Smooth muscle cell (in vitro differentiated cells): ENCODE measurements around the gene SPTLC1. TPM values are rescaled to one million over a fixed set of nuclear protein-coding genes. Genes with fewer than 3 reads are reported as not detected.
A peak's percentile ranks its signal among the peaks of the same experiment; 100 is the strongest.
"Not testable (repeated sequence)": the region's sequence is repeated elsewhere in the genome, so short reads cannot be mapped to it uniquely, and the experiment has no call there.

Experiments used
- DNase-seq: peaks from one replicate; lab custom pipeline; 2025; ENCODE audit not compliant: unreplicated experiment; lab: John Stamatoyannopoulos, UW
- H2AFZ ChIP-seq: fragments of 200-600 bp; sonication (generic); 2 replicates; pipeline ENCODE4 v1.6.0; 2016; ENCODE audit warnings: antibody characterized with exemption, low read depth, mild to moderate bottlenecking
- H3F3A ChIP-seq: fragments of 200-600 bp; sonication (generic); 2 replicates; pipeline ENCODE4 v1.6.0; 2017; ENCODE audit warnings: antibody characterized with exemption, low read depth
- H3K27ac ChIP-seq: fragments of 200-600 bp; sonication (generic); 2 replicates; pipeline ENCODE4 v1.5.1; 2016; ENCODE audit warnings: low read depth, mild to moderate bottlenecking
- H3K27me3 ChIP-seq: fragments of 200-600 bp; sonication (generic); 2 replicates; pipeline ENCODE4 v1.6.1; 2016; ENCODE audit warnings: low read depth, mild to moderate bottlenecking
- H3K36me3 ChIP-seq: fragments of 200-600 bp; sonication (generic); 2 replicates; pipeline ENCODE4 v1.5.1; 2016; ENCODE audit warnings: low read depth
- H3K4me1 ChIP-seq: fragments of 200-600 bp; sonication (generic); 2 replicates; pipeline ENCODE4 v1.5.1; 2016; ENCODE audit warnings: low read depth
- H3K4me2 ChIP-seq: fragments of 200-600 bp; sonication (generic); 2 replicates; pipeline ENCODE4 v1.6.0; 2016; ENCODE audit warnings: mild to moderate bottlenecking
- H3K4me3 ChIP-seq: fragments of 200-600 bp; sonication (generic); 2 replicates; pipeline ENCODE4 v1.5.1; 2016; ENCODE audit warnings: mild to moderate bottlenecking
- H3K79me2 ChIP-seq: fragments of 200-600 bp; sonication (generic); 2 replicates; pipeline ENCODE4 v1.6.0; 2016; ENCODE audit warnings: low read depth, mild to moderate bottlenecking
- H3K9ac ChIP-seq: fragments of 200-600 bp; sonication (generic); 2 replicates; pipeline ENCODE4 v1.6.0; 2016; ENCODE audit warnings: low read depth
- H3K9me3 ChIP-seq: fragments of 200-600 bp; sonication (generic); replicated peaks from 2 replicates; pipeline ENCODE4 v1.5.1; 2016; ENCODE audit warnings: low read depth
- H4K20me1 ChIP-seq: fragments of 200-600 bp; sonication (generic); 2 replicates; pipeline ENCODE4 v1.6.0; 2016; ENCODE audit warnings: low read depth
- WGBS: methylation state at CpG from one replicate; pipeline ENCODE4 v1.1.7; 2016; ENCODE audit warnings: low lambda C conversion rate; 5-methylcytosine and 5-hydroxymethylcytosine counted together
- polyA plus RNA-seq: library from polyadenylated mRNA; unstranded; fragments of >200 nt; fragmentation: Nextera tagmentation; extraction: Ambion mirVana; gene quantifications from 2 replicates; pipeline ENCODE4 v1.2.1, GENCODE V29; 2016
- total RNA-seq: library from RNA; depleted of rRNA; stranded (reverse); fragments of >200 nt; gene quantifications from 2 replicates; pipeline ENCODE4 v1.2.3, GENCODE V29; 2014
- TF ChIP-seq, protein P1 (sequence below): fragments of 200-600 bp; sonication (generic); IDR thresholded peaks from 2 replicates; pipeline ENCODE4 v1.5.1; 2017; ENCODE audit warnings: borderline replicate concordance, mild to moderate bottlenecking, antibody characterized with exemption; ENCODE audit not compliant: insufficient read depth, poor library complexity, severe bottlenecking

Gene SPTLC1
- total and polyA plus RNA-seq, 2 experiments from 2014 or later: 75.6 to 168 TPM

DNA sequence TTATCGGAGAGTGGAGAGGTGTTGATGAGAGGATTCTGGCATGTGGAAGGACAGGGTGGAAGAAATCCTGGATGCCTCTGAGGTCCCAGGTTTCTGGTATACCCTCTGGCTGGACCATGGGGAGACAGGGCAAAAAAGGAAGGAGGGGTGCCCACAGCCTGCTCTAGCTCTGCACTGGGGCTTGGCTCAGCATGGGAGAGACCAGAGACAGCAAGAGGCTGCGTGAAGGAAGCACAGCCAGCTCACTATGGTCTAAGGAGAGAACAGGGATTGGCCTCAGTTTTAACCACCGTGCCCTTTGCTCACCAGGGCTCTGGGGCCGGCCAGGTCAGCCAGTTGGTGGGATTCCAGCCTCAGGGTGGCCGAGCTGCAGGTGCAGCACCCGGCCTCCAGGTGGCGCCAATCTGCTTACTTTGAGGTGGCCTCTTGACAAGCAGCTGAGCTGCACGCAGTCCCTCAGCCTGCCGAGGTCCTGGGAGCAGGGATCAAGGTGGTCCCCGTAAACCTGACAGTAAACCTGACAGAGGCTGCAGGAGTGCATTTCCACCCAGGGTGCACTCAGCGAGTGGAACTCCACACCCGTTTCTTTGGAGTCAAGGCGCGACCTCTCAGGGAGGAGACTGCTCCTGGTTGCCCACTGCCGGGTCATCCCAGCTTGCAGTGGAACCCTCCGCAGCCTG, 25.0 kb upstream of the SPTLC1 start:
- Histone ChIP-seq H4K20me1 (no peaks in the 10 kb centered on the region), H3K9ac (no peak overlapping the region), H3K4me1 (peaks cover 7% of the 10 kb centered on the region), H2AFZ (peak overlapping the region; percentile 95), H3K27me3 (no peaks in the 10 kb centered on the region), H3K36me3 (no peaks in the 10 kb centered on the region), H3K9me3 (no peaks in the 10 kb centered on the region), H3K27ac (no peak overlapping the region), H3K4me2 (peak overlapping the region; percentile 99), H3K79me2 (no peaks in the 10 kb centered on the region), H3K4me3 (peak overlapping the region; percentile 66), H3F3A (no peaks in the 10 kb centered on the region)
- TF ChIP-seq, protein P1, sequence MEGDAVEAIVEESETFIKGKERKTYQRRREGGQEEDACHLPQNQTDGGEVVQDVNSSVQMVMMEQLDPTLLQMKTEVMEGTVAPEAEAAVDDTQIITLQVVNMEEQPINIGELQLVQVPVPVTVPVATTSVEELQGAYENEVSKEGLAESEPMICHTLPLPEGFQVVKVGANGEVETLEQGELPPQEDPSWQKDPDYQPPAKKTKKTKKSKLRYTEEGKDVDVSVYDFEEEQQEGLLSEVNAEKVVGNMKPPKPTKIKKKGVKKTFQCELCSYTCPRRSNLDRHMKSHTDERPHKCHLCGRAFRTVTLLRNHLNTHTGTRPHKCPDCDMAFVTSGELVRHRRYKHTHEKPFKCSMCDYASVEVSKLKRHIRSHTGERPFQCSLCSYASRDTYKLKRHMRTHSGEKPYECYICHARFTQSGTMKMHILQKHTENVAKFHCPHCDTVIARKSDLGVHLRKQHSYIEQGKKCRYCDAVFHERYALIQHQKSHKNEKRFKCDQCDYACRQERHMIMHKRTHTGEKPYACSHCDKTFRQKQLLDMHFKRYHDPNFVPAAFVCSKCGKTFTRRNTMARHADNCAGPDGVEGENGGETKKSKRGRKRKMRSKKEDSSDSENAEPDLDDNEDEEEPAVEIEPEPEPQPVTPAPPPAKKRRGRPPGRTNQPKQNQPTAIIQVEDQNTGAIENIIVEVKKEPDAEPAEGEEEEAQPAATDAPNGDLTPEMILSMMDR: peak; percentile 92
- DNase-seq: peak; percentile 54
- WGBS: 28% methylated on average over 16 of the region's 16 CpGs

DNA sequence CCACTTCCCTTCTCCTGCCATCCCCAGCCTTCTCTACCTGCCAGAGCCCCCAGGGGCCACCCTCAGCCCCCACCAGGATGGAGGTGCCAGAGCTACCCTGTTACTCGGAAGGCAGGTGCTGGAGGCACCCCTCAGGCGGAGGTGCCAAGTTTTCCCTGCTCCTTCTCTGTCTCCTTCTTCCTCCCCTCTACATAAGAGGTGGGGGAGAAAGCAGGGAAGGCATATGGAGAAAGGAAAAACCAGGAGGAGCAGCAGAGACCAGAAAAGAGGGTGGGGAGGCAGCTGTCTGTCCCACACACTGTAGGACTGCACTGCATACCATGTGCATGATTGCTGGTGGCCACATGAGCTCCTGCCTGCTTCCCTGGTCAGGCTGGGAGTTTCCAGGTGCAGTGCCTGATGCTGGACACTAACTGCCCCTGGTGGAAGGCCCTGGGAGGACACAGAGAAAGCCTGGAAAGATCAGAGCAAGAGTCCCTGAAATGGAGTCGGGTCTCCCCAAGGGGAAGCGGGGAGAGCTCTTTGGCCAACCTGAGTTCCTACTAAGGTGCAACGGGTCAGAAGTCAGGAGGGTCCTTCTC, 23.8 kb upstream of the SPTLC1 start:
- not testable (repeated sequence) for H3F3A ChIP-seq, H3K4me1 ChIP-seq, H3K4me2 ChIP-seq, H3K27me3 ChIP-seq, H3K4me3 ChIP-seq, H4K20me1 ChIP-seq, DNase-seq, H3K36me3 ChIP-seq, H3K9ac ChIP-seq, H3K9me3 ChIP-seq, H2AFZ ChIP-seq, H3K79me2 ChIP-seq, H3K27ac ChIP-seq
- 91% methylated on average over 5 of the region's 5 CpGs for WGBS
- TF ChIP-seq, protein P1: peak; percentile 30

DNA sequence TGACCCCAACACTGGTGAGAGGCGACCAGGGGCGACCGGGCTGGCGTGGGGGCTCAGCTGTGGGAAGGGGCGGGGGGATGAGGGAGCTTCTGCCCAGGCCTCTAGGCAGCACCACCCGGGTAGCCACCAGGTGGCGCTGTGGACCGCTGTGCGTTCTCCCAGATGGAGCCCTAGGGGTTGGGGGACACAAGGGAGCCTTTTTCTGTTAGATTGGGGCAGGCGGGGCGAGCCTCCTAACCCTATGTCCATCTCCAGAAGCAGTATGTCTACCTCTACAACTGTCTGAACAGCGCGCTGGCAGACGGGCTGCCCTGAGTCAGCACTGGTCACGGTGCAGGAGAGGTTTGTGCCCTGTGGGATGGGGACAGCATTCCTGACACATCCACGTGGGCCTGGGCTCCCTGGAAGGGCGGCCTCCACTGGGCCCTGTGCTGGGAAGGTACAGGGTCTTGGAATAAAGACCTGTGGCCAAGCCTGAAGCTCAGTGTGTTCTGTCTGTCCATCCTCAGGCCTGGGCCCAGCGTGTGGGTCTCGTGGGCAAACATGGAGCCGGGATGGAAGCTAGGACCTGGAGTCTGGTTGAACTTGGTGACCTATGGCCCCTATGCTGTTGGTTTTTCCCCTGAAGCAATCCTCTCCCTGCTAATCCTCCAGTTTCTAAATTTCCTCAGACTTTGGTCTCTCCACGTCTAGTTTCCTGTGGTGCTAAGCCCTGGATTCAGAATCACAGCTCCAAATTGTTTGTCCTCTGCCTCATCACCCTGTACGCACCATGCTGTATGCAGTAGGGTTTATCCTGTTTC, 23.1 kb upstream of the SPTLC1 start:
- Histone ChIP-seq H3F3A (no peaks in the 10 kb centered on the region), H3K9ac (no peak overlapping the region), H3K79me2 (no peaks in the 10 kb centered on the region), H2AFZ (no peak overlapping the region), H3K4me3 (no peak overlapping the region), H3K27me3 (no peaks in the 10 kb centered on the region), H3K4me1 (peaks cover 7% of the 10 kb centered on the region), H3K9me3 (no peaks in the 10 kb centered on the region), H4K20me1 (no peaks in the 10 kb centered on the region), H3K4me2 (peak overlapping the region; percentile 38), H3K27ac (no peak overlapping the region), H3K36me3 (no peaks in the 10 kb centered on the region)
- TF ChIP-seq, protein P1: peak; percentile 96
- WGBS: 36% methylated on average over 22 of the region's 22 CpGs
- DNase-seq: peak; percentile 61
